Bronchial epithelial cell (primary cell): Measurements from ENCODE around the gene TXNRD2. TPM values are rescaled to one million over a fixed set of nuclear protein-coding genes. Genes with fewer than 3 reads are reported as not detected.
"Not testable (repeated sequence)": the region's sequence is repeated elsewhere in the genome, so short reads cannot be mapped to it uniquely, and the experiment has no call there.

ENCODE experiments used
- DNase-seq: peaks from one replicate; pipeline ENCODE4 v3.0.0-alpha.2; 2010; ENCODE audit warnings: low read depth
- FAIRE-seq: peaks from 2 replicates; lab custom pipeline; 2011; peaks lifted over from hg19 to GRCh38; lab: Jason Lieb, UNC
- H3K27me3 ChIP-seq: 2 replicates; pipeline ENCODE4 v1.5.1; 2011; ENCODE audit warnings: low read length; ENCODE audit not compliant: control insufficient read depth, insufficient read depth
- H3K36me3 ChIP-seq: 2 replicates; pipeline ENCODE4 v1.5.1; 2011; ENCODE audit warnings: low read length; ENCODE audit not compliant: control insufficient read depth, insufficient read depth
- H3K4me3 ChIP-seq: 2 replicates; pipeline ENCODE4 v1.5.1; 2011; ENCODE audit warnings: mild to moderate bottlenecking, low read depth, low read length, control low read depth
- total RNA-seq: library from RNA; depleted of rRNA; stranded (reverse); fragments of >200 nt; gene quantifications from 2 replicates; pipeline ENCODE4 v1.2.1, GENCODE V29; 2014
- TF ChIP-seq, protein P1 (sequence below): IDR thresholded peaks from 2 replicates; pipeline ENCODE4 v1.5.1; 2011; ENCODE audit warnings: mild to moderate bottlenecking, moderate library complexity, low read length, control low read depth, inconsistent platforms; ENCODE audit not compliant: insufficient read depth, severe bottlenecking

Gene TXNRD2
- total RNA-seq, 1 donor from 2014 or later = 12.9 TPM

DNA sequence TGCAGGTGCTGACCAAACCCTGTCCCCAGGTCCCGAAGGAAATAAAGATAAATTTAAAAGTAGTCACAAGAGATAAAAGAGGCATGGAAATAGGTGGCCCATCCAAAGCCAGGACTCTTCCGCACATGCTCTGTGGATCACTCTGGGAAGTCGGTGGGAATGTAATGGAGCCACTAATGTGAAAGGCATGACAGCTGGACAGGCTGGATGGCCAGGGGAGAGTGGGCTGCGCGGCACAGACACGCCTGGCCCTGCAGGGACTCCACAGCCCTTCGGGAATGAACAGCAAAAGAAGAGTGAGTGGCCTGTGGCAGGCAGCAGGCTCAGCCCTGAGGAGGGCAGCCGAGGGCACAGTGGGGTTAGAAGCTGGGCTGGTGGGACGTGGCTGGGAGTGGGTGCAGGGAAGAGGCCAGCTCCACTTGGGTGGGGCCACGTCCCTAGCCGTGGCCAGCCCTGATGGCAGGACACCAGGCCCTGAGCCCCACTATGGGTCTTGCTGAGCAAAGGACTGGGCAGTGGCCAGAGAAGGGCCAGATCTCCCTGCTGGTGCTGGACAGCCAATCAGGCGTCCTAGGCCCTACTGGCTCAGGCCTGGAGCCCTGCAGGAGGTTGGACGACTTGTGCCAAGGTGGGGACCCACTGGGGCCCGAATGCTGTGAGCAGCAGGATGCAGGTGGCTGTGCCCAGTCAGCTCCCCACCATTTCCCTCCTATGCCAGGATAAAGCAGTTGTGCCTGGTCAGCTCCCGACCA lies 55.6 kb downstream of the TXNRD2 start:
- Histone ChIP-seq H3K36me3 (peaks cover 2% of the 10 kb centered on the region), H3K4me3 (no peak overlapping the region), H3K27me3 (no peaks in the 10 kb centered on the region)
- DNase-seq (no peak), FAIRE-seq (no peak)
- TF ChIP-seq, protein P1, sequence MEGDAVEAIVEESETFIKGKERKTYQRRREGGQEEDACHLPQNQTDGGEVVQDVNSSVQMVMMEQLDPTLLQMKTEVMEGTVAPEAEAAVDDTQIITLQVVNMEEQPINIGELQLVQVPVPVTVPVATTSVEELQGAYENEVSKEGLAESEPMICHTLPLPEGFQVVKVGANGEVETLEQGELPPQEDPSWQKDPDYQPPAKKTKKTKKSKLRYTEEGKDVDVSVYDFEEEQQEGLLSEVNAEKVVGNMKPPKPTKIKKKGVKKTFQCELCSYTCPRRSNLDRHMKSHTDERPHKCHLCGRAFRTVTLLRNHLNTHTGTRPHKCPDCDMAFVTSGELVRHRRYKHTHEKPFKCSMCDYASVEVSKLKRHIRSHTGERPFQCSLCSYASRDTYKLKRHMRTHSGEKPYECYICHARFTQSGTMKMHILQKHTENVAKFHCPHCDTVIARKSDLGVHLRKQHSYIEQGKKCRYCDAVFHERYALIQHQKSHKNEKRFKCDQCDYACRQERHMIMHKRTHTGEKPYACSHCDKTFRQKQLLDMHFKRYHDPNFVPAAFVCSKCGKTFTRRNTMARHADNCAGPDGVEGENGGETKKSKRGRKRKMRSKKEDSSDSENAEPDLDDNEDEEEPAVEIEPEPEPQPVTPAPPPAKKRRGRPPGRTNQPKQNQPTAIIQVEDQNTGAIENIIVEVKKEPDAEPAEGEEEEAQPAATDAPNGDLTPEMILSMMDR = no peak

DNA sequence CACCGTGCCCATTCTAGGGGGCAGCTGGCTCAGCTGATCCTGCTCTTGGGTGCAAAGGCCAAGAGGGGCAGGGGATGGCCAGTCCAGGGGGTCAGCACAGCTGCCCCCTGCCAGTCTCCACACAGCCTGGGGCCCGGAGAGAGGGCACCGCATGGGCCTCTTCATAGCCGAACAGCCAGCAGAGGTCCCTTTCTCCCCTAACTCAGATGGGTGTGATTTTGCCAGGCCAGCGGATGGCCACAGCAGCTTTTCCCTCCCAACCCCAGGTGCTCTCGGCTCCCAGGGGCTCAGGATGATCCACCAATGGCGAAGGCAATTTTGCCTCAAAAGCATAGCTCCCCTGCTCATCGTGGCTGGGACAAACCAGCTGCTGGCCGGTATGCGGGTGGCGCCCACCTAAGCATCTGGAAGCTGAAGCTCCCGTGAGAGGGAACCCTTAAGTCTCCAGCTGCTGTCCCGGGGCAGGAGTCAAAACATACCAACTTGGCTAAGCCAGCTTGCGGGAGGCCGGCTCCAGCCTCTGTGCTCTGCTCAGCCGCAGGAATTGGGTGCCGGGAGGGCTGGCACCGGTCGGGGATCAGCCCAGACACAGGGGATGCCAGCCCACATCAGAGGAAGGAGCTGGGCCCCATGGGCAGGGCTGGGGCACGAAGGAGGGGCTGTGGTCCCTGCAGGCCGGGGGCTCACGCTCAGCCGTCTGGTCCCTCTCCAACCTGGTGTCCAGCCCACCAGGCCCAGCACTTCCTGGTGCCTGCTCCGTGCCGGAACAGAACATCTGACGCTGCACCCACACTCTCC lies 56.5 kb downstream of the TXNRD2 start:
- TF ChIP-seq, protein P1 = no peak
- DNase-seq = no peak
- Histone ChIP-seq H3K36me3 (peaks cover 2% of the 10 kb centered on the region), H3K4me3 (no peak overlapping the region), H3K27me3 (no peaks in the 10 kb centered on the region)
- no peak for FAIRE-seq

DNA sequence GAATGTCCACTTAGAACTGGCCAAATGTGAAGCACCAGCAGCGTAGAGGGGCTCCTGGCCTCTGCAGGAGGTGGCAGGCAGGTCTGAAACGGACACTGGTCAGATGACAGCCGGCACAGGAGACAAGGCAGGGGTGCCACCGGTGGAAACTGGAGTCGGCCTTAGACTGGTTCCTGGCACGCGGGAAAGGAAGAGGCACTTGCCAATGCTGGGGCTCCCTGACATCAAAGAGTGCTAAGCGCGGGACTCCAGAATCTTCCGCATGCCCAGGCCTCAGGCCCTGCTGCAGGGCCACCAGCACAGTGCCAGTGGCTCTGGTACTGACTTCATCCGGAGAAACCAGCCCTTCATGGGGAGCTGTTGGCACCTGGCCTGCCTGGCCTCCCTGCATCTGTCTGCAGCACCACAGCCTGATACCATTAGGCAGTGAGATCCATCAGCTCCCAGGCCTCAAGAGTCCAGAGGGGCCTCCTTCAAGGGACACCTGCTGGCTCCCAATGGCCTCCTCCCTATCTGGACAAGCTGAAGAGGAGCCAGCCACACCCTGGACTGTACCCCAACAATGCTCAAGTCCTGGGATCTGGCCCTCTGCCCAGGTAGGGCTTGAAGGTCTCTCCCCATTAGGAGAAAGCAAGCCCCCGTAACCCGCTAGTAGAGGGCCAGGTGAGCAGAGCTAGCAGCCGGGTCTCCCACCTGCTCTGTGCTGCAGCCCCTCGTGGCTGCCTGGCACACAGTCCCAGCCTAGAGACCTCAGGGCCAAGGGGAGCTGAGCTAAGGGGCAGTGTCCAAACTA lies 57.3 kb downstream of the TXNRD2 start:
- Histone ChIP-seq H3K36me3 (peaks cover 2% of the 10 kb centered on the region), H3K27me3 (no peaks in the 10 kb centered on the region), H3K4me3 (no peak overlapping the region)
- TF ChIP-seq, protein P1 = no peak
- FAIRE-seq (no peak), DNase-seq (no peak)

DNA sequence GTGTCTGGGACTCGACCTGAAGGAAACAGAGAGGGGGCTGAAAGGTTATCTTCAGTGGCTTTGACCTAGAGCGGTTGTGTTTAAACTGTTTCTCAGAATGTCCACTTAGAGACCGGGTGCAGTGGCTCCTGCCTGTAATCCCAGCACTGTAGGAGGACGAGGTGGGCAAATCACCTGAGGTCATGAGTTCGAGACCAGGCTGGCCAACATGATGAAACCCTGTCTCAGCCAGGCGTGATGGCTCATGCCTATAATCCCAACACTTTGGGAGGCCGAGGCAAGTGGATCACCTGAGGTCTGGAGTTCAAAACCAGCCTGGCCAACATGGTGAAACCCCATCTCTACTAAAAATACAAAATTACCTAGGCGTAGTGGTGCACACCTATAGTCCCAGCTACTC lies 58.2 kb downstream of the TXNRD2 start:
- H3K36me3 ChIP-seq, FAIRE-seq, H3K27me3 ChIP-seq, DNase-seq, H3K4me3 ChIP-seq: not testable (repeated sequence)

DNA sequence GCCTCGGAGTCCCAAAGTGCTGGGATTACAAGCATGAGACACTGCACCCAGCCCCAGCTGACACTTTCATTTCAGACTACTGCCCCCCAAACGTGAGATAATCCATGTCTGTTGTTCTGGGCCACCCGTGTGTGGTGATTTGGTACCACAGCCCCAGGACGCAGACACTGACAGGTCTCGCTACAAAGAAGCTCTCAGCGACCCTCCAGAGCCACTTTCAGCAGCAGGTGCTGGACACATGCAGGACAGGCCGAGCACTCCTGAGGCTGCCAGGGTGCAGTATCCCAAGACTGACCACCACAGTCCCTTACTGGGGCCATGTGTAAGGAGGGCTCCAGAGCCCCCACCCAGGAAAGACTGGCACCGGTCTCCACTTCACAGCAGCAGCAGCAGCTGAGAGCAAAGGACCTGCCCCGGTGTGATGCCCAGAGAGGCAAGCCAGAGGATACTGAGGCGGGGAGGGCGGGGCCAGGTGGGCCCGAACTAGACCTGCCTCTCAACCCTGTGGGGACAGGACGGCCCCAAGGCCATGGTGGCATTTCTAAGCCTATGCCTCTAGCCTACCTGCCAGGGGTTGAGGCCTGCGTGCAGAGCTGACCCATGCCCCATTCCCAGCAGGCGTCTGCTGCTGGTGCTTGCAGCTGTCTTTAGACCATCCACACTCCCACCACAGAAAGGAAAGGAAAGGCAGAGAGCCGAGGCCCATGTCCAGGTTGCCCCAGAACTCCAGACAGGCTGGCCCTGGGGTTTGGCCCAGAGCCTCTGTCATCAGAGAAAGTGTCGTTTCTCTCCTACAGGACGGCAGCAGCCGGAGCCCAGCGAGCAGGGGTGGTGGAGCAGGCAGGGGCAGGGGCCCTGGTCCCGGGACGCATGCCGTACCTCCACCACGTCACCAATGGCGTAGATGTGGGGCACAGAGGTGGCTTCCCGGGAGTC lies 58.9 kb downstream of the TXNRD2 start:
- Histone ChIP-seq H3K36me3 (no peaks in the 10 kb centered on the region), H3K27me3 (no peaks in the 10 kb centered on the region), H3K4me3 (no peak overlapping the region)
- TF ChIP-seq, protein P1 = no peak
- DNase-seq (no peak), FAIRE-seq (no peak)
